GM12872 (cell line): Measurements from ENCODE around the gene ARHGAP26.

Experiments
- CTCF ChIP-seq: IDR thresholded peaks from 3 replicates; pipeline ENCODE4 v1.5.1; 2011; ENCODE audit warnings: low read depth, mild to moderate bottlenecking, low read length, moderate library complexity; ENCODE audit not compliant: insufficient read depth

ARHGAP26 gene

GRCh38 chr5:142842994-142843905 is 73.1 kb downstream of the ARHGAP26 start:
- no peak for TF ChIP-seq CTCF

GRCh38 chr5:142844866-142845265 is 74.7 kb downstream of the ARHGAP26 start:
- TF ChIP-seq CTCF, result no peak

GRCh38 chr5:142845402-142845921 is 75.3 kb downstream of the ARHGAP26 start:
- TF ChIP-seq CTCF, result no peak

- no peak for TF ChIP-seq CTCF
Observed at GRCh38 chr5:142845954-142846398, 75.8 kb downstream of the ARHGAP26 start.

GRCh38 chr5:142846406-142846805 is 76.2 kb downstream of the ARHGAP26 start:
- TF ChIP-seq CTCF, result no peak

GRCh38 chr5:142847898-142848790 is 78.0 kb downstream of the ARHGAP26 start:
- TF ChIP-seq CTCF, result no peak

- TF ChIP-seq CTCF, result no peak
Observed at GRCh38 chr5:142849466-142849865, 79.3 kb downstream of the ARHGAP26 start.
